CD14-positive monocyte (primary cell): Measurements from ENCODE around the gene RXRG. TPM values are rescaled to one million over a fixed set of nuclear protein-coding genes. Genes with fewer than 3 reads are reported as not detected.

Experiments used
- DNase-seq, 3 donors: peaks; one replicate each; pipeline ENCODE4 v3.0.0-alpha.2; 2011 to 2022
- H2AFZ ChIP-seq: 2 replicates; pipeline ENCODE4 v1.6.0; 2012; ENCODE audit warnings: mild to moderate bottlenecking, low read depth, low read length, inconsistent platforms; ENCODE audit not compliant: insufficient read depth, poor library complexity, severe bottlenecking
- H3K27ac ChIP-seq, 2 donors: 1 replicate in 1 of 2; 2 replicates in 1 of 2; pipeline ENCODE4 v1.5.1; 2012 to 2013; ENCODE audit warnings: low read length in 2 of 2, control low read depth in 1 of 2, inconsistent platforms in 1 of 2, low read depth in 1 of 2, mild to moderate bottlenecking in 1 of 2
- H3K27me3 ChIP-seq, 2 donors: one replicate each; pipeline versions ENCODE4 v1.6.0 to v1.6.1; 2011 to 2013; ENCODE audit warnings: low read length in 2 of 2; ENCODE audit not compliant: control insufficient read depth in 2 of 2, insufficient read depth in 2 of 2
- H3K36me3 ChIP-seq, 2 donors: replicated peaks in 1 of 2; 1 replicate in 1 of 2; 2 replicates in 1 of 2; pipeline versions ENCODE4 v1.5.1 to v1.6.1; 2012 to 2013; ENCODE audit warnings: low read length in 2 of 2, control low read depth in 1 of 2, inconsistent platforms in 1 of 2, mild to moderate bottlenecking in 1 of 2; ENCODE audit not compliant: insufficient read depth in 2 of 2, control insufficient read depth in 1 of 2
- H3K4me1 ChIP-seq, 2 donors: 1 replicate in 1 of 2; 2 replicates in 1 of 2; pipeline versions ENCODE4 v1.5.1 to v1.6.1; 2012 to 2013; ENCODE audit warnings: low read length in 2 of 2, control low read depth in 1 of 2, inconsistent platforms in 1 of 2, mild to moderate bottlenecking in 1 of 2, moderate library complexity in 1 of 2; ENCODE audit not compliant: insufficient read depth in 2 of 2, control insufficient read depth in 1 of 2
- H3K4me2 ChIP-seq: replicated peaks from 2 replicates; pipeline ENCODE3; 2012; ENCODE audit warnings: low read length, moderate library complexity, mild to moderate bottlenecking; ENCODE audit not compliant: poor library complexity, severe bottlenecking; ENCODE audit errors: extremely low read depth
- H3K4me3 ChIP-seq, 3 experiments: fragments of 200-600 bp in 1 of 3; sonication (generic) in 1 of 3; replicated peaks in 1 of 3; 1 replicate in 2 of 3; 2 replicates in 1 of 3; pipeline ENCODE4 v1.5.1; 2011 to 2013; ENCODE audit warnings: low read length in 3 of 3, mild to moderate bottlenecking in 3 of 3, control low read depth in 2 of 3, low read depth in 2 of 3, inconsistent platforms in 1 of 3, moderate library complexity in 1 of 3
- H3K79me2 ChIP-seq: 2 replicates; pipeline ENCODE4 v1.6.0; 2012; ENCODE audit warnings: mild to moderate bottlenecking, control low read depth, inconsistent platforms, low read length, moderate library complexity; ENCODE audit not compliant: insufficient read depth
- H3K9ac ChIP-seq: 2 replicates; pipeline ENCODE4 v1.6.0; 2017; ENCODE audit warnings: low read length, mild to moderate bottlenecking; ENCODE audit not compliant: insufficient read depth, poor library complexity, severe bottlenecking
- H3K9me3 ChIP-seq, 2 donors: replicated peaks in 1 of 2; 1 replicate in 1 of 2; 2 replicates in 1 of 2; pipeline versions ENCODE4 v1.5.1 to v1.6.1; 2012 to 2013; ENCODE audit warnings: low read length in 2 of 2, control low read depth in 1 of 2; ENCODE audit not compliant: control insufficient read depth in 1 of 2, insufficient read depth in 1 of 2
- H4K20me1 ChIP-seq: 2 replicates; pipeline ENCODE4 v1.6.0; 2012; ENCODE audit warnings: mild to moderate bottlenecking, low read length, control low read depth, moderate library complexity; ENCODE audit not compliant: insufficient read depth
- H3K27ac Mint-ChIP-seq, 7 donors: one replicate each; pipeline ENCODE4 v1.8.0; 2020; ENCODE audit warnings: mild to moderate bottlenecking in 7 of 7, mixed read lengths in 7 of 7, moderate library complexity in 6 of 7, inconsistent platforms in 2 of 7
- H3K27me3 Mint-ChIP-seq, 3 donors: one replicate each; pipeline ENCODE4 v1.8.0; 2021 to 2022; ENCODE audit warnings: low read depth in 3 of 3, mild to moderate bottlenecking in 3 of 3, mixed read lengths in 3 of 3, moderate library complexity in 3 of 3, inconsistent platforms in 1 of 3
- H3K36me3 Mint-ChIP-seq, 2 donors: one replicate each; pipeline ENCODE4 v1.8.0; 2020; ENCODE audit warnings: mixed read lengths in 2 of 2, inconsistent platforms in 1 of 2, mild to moderate bottlenecking in 1 of 2
- H3K4me1 Mint-ChIP-seq: one replicate; pipeline ENCODE4 v1.8.0; 2020; ENCODE audit warnings: mild to moderate bottlenecking, mixed read lengths
- H3K4me3 Mint-ChIP-seq, 2 donors: one replicate each; pipeline ENCODE4 v1.8.0; 2020; ENCODE audit warnings: mild to moderate bottlenecking in 2 of 2, mixed read lengths in 2 of 2, moderate library complexity in 1 of 2
- H3K9me3 Mint-ChIP-seq, 7 donors: one replicate each; pipeline ENCODE4 v1.8.0; 2020 to 2022; ENCODE audit warnings: mixed read lengths in 7 of 7, mild to moderate bottlenecking in 6 of 7, moderate library complexity in 6 of 7, inconsistent platforms in 2 of 7
- WGBS: methylation state at CpG from one replicate; pipeline ENCODE4 v1.1.5; 2013; ENCODE audit warnings: missing lambda C conversion rate; ENCODE audit not compliant: insufficient coverage; 5-methylcytosine and 5-hydroxymethylcytosine counted together
- intact Hi-C, 2 donors: fragments of 100-400 bp; cut with micrococcal nuclease; formaldehyde crosslinking; loops; one replicate each; pipeline versions ENCODE4 v1.15.0 to v1.15.1; 2023
- polyA plus RNA-seq, 3 donors: library from polyadenylated mRNA; depleted of rRNA in 1 of 3; unstranded in 2 of 3; stranded (reverse) in 1 of 3; fragments of 300-500 nt in 2 of 3; fragments of >200 nt in 1 of 3; fragmentation: Illumina TruSeq in 2 of 3; gene quantifications; 1 replicate in 2 of 3; 2 replicates in 1 of 3; pipeline ENCODE4 v1.2.3, GENCODE V29; 2012 to 2021
- TF ChIP-seq, protein P1 (sequence below): fragments of 200-600 bp; IDR thresholded peaks from one replicate; pipeline ENCODE4 v1.8.0; 2022; ENCODE audit warnings: antibody characterized with exemption, mild to moderate bottlenecking

The RXRG gene
- polyA plus RNA-seq, 3 donors, result not detected

DNA sequence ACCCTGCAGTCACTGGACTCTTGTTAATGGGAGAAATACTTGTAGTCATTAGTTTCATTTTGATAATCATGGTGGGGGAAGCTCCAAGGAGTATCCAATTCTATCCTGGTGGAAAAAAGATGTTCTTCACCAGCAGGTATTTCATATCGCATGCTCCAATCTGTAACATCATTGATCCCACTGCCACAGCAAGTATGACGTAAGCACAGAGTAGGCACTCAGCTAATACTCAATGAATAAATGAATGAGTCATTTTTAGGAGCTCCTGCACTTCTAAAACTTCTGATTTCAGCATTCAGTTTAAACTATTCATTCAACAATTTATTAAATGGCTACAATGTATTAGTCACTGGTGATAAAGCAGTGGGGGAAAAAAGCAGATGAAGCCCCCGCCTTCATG lies 30.3 kb downstream of the RXRG start:
- Mint-ChIP-seq H3K4me1 (no peaks in the 10 kb centered on the region), H3K36me3 (no peaks in the 10 kb centered on the region), H3K9me3 (no peaks in the 10 kb centered on the region), H3K4me3 (no peak overlapping the region), H3K27me3 (peaks cover 14 to 32% (median 30%) of the 10 kb centered on the region in 3 donors), H3K27ac (no peak overlapping the region)
- WGBS, result 100% methylated on average over 1 of the region's 3 CpGs
- H3K4me2 ChIP-seq, result no peak overlapping the region
- no peak overlapping the region for H2AFZ ChIP-seq
- TF ChIP-seq, protein P1, sequence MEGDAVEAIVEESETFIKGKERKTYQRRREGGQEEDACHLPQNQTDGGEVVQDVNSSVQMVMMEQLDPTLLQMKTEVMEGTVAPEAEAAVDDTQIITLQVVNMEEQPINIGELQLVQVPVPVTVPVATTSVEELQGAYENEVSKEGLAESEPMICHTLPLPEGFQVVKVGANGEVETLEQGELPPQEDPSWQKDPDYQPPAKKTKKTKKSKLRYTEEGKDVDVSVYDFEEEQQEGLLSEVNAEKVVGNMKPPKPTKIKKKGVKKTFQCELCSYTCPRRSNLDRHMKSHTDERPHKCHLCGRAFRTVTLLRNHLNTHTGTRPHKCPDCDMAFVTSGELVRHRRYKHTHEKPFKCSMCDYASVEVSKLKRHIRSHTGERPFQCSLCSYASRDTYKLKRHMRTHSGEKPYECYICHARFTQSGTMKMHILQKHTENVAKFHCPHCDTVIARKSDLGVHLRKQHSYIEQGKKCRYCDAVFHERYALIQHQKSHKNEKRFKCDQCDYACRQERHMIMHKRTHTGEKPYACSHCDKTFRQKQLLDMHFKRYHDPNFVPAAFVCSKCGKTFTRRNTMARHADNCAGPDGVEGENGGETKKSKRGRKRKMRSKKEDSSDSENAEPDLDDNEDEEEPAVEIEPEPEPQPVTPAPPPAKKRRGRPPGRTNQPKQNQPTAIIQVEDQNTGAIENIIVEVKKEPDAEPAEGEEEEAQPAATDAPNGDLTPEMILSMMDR, result no peak
- no peak overlapping the region for H3K27ac ChIP-seq
- peaks cover 41 to 61% of the 10 kb centered on the region in 2 donors for H3K27me3 ChIP-seq
- no peak overlapping the region for H3K4me3 ChIP-seq
- H3K9me3 ChIP-seq, result no peaks in the 10 kb centered on the region
- no peak for DNase-seq
- H4K20me1 ChIP-seq, result no peaks in the 10 kb centered on the region
- no peaks in the 10 kb centered on the region for H3K4me1 ChIP-seq
- H3K9ac ChIP-seq, result no peak overlapping the region
- H3K79me2 ChIP-seq, result no peaks in the 10 kb centered on the region
- H3K36me3 ChIP-seq, result no peaks in the 10 kb centered on the region
- intact Hi-C loops, result no loop called here

DNA sequence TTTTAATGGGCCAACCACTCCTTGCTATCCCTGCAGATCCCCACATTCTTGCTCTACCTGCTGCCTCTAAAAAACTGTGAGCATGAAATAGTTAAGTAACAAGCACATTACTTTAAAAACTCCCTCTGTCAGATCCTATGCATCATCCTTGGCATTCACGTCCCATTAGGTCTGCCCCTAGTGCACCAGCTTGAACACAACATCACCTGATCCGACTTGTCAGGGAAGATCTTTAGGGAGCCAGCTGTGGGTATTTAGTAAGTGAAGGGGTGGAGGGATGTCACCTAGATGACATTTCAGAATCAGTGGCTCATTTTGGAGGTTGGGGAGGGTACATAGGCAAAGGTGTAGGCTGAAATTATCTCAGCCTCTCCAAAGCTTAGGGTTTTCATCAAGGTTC lies 33.5 kb downstream of the RXRG start:
- Histone ChIP-seq H3K4me2 (no peak overlapping the region), H3K4me3 (no peak overlapping the region), H3K9ac (no peak overlapping the region), H4K20me1 (no peaks in the 10 kb centered on the region), H3K36me3 (no peaks in the 10 kb centered on the region), H3K27me3 (peaks cover 54 to 64% of the 10 kb centered on the region in 2 donors), H3K79me2 (no peaks in the 10 kb centered on the region), H3K4me1 (no peaks in the 10 kb centered on the region), H3K9me3 (no peaks in the 10 kb centered on the region), H2AFZ (no peak overlapping the region), H3K27ac (no peak overlapping the region)
- H3K27me3 Mint-ChIP-seq, result peaks cover 31 to 43% (median 40%) of the 10 kb centered on the region in 3 donors
- no peaks in the 10 kb centered on the region for H3K9me3 Mint-ChIP-seq
- H3K36me3 Mint-ChIP-seq, result no peaks in the 10 kb centered on the region
- TF ChIP-seq, protein P1, result no peak
- WGBS, result 67% methylated on average over 1 of the region's 2 CpGs
- H3K4me1 Mint-ChIP-seq, result no peaks in the 10 kb centered on the region
- no peak for DNase-seq
- intact Hi-C loops, result no loop called here
- H3K27ac Mint-ChIP-seq, result no peak overlapping the region
- H3K4me3 Mint-ChIP-seq, result no peak overlapping the region
